ENCODE results near the gene IQCE. TPM values are rescaled to one million over a fixed set of nuclear protein-coding genes. Genes with fewer than 3 reads are reported as not detected.
A peak's percentile ranks its signal among the peaks of the same experiment; 100 is the strongest.

Gene IQCE
- total RNA-seq, 1 experiment from 2014 or later = 44.8 TPM

DNA sequence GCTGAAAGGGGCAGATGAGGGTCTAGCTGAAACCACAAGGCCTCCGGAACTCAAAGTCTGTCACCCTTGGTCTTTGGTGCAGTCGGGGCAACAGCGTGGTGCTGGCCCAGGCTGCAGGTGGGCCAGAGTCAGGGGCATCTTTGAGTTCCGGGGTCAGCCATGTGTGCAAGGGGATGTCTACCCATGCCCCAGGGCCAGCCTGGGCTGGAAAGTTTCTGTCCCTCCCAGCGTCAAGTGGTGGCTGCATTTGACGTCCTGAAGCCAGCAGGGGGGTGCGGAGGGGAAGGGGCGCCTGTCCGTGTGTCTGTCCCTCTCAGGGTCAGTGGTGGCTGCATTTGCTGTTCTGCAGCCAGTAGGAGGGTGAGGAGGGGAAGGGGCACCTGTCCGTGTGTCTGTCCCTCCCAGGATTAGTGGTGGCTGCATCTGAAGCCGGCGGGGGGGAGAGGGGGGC, 4.1 kb upstream of the IQCE start:
- no peaks in the 10 kb centered on the region for H3K9me3 ChIP-seq (ENCODE audit: control insufficient read depth, insufficient read depth, low read depth, low read length)
- ATAC-seq (no peak), DNase-seq (ENCODE audit: low read depth, low spot score) (no peak)
- H3K27me3 ChIP-seq (ENCODE audit: control insufficient read depth, insufficient read depth, low read length) = no peaks in the 10 kb centered on the region
- CTCF ChIA-PET = no interaction called here
- no peak for TF ChIP-seq SIN3A (IDR thresholded peaks at IDR 0.05; ENCODE audit: borderline replicate concordance, insufficient read depth, low read depth, low read length)
- TF ChIP-seq, protein P1, sequence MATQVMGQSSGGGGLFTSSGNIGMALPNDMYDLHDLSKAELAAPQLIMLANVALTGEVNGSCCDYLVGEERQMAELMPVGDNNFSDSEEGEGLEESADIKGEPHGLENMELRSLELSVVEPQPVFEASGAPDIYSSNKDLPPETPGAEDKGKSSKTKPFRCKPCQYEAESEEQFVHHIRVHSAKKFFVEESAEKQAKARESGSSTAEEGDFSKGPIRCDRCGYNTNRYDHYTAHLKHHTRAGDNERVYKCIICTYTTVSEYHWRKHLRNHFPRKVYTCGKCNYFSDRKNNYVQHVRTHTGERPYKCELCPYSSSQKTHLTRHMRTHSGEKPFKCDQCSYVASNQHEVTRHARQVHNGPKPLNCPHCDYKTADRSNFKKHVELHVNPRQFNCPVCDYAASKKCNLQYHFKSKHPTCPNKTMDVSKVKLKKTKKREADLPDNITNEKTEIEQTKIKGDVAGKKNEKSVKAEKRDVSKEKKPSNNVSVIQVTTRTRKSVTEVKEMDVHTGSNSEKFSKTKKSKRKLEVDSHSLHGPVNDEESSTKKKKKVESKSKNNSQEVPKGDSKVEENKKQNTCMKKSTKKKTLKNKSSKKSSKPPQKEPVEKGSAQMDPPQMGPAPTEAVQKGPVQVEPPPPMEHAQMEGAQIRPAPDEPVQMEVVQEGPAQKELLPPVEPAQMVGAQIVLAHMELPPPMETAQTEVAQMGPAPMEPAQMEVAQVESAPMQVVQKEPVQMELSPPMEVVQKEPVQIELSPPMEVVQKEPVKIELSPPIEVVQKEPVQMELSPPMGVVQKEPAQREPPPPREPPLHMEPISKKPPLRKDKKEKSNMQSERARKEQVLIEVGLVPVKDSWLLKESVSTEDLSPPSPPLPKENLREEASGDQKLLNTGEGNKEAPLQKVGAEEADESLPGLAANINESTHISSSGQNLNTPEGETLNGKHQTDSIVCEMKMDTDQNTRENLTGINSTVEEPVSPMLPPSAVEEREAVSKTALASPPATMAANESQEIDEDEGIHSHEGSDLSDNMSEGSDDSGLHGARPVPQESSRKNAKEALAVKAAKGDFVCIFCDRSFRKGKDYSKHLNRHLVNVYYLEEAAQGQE (IDR thresholded peaks at IDR 0.05; ENCODE audit: insufficient read depth in 1 of 2, low read depth in 2 of 2, low read length in 1 of 2) = no peak
- TF ChIP-seq, protein P2, sequence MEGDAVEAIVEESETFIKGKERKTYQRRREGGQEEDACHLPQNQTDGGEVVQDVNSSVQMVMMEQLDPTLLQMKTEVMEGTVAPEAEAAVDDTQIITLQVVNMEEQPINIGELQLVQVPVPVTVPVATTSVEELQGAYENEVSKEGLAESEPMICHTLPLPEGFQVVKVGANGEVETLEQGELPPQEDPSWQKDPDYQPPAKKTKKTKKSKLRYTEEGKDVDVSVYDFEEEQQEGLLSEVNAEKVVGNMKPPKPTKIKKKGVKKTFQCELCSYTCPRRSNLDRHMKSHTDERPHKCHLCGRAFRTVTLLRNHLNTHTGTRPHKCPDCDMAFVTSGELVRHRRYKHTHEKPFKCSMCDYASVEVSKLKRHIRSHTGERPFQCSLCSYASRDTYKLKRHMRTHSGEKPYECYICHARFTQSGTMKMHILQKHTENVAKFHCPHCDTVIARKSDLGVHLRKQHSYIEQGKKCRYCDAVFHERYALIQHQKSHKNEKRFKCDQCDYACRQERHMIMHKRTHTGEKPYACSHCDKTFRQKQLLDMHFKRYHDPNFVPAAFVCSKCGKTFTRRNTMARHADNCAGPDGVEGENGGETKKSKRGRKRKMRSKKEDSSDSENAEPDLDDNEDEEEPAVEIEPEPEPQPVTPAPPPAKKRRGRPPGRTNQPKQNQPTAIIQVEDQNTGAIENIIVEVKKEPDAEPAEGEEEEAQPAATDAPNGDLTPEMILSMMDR (IDR thresholded peaks at IDR 0.05) = no peak
- TF ChIP-seq TCF7L2 (IDR thresholded peaks at IDR 0.05; ENCODE audit: low read depth, low read length) = no peak
- TF ChIP-seq POLR2AphosphoS5 (IDR thresholded peaks at IDR 0.05; ENCODE audit: low read depth, low read length) = no peak
- peak overlapping the region; percentile 96 for H3K27ac ChIP-seq (ENCODE audit: low read length)
- BruUV-seq (replicated peaks) = no TSS peak
- in situ Hi-C loops (cut with HindIII; ENCODE audit: low pct_unique_long_range_greater_than_20kb, low sequenced_read_pairs) = no loop called here
- peak overlapping the region; percentile 61 to 75 for H3K4me3 ChIP-seq (ENCODE audit: low read depth in 2 of 2, low read length in 2 of 2)
- H3K36me3 ChIP-seq (ENCODE audit: control insufficient read depth, insufficient read depth, low read length) = peaks cover 10% of the 10 kb centered on the region
- intact Hi-C loops (cut with micrococcal nuclease; ENCODE audit: unreplicated experiment) = no loop called here
- H3K4me1 ChIP-seq (ENCODE audit: control insufficient read depth, insufficient read depth, low read length) = peaks cover 13% of the 10 kb centered on the region
- POLR2A ChIA-PET = no interaction called here

DNA sequence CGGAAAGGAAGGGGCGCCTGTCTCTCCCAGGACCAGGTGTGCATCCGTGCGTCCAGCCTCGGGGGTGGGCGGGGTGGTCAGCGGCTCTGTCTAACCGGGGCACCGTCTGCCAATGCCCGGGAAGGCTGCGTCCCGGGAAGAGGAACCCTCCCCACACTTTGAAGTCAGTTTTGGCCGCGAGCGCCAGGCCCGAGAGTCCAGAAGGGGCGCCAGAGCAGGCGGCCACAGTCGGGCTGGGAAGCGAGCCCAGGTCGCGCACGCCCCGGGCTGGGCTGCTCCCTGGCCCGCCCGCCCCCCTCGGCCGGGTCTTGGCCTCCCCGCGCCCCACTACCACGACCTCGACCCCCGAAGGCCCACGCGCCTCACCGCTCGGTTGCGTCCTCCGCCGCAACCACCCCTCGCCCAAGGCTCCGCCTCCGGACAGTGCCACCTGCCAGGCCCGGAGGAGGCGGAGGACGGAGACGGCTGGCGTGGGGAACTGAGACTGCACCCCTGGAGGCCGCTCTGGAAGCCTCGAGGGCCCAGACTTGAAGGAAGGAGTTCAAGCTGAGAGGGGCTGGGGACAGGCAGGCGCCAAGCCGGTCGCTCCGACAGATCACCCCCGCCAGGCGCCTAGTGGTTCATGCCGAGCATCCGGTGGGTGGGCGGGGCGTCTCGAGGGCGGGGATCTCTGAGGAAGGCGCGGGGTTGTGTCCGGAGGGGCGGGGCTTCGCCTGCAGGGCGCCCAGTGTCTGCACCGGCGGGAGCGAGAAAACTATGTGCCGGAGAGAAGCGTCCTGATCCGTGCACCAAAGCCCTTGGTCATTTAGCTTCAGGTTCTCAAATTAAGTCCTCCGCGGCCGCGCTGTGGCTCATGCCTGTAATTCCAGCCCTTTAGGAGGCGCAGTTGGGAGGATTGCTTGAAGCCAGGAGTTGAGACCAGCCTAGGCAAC, 3.4 kb upstream of the IQCE start, which contains the start of gene BRAT1:
TSS of gene BRAT1 (minus strand) at position 404 of the 932 bp plus-strand sequence. CDS start 1,093 bp downstream, outside the sequence.
- Histone ChIP-seq H3K36me3 (ENCODE audit: control insufficient read depth, insufficient read depth, low read length) (peaks cover 10% of the 10 kb centered on the region), H3K4me3 (ENCODE audit: low read depth in 2 of 2, low read length in 2 of 2) (peak within 1 kb of the TSS; percentile 61 to 75), H3K27ac (ENCODE audit: low read length) (peak within 1 kb of the TSS; percentile 96), H3K27me3 (ENCODE audit: control insufficient read depth, insufficient read depth, low read length) (no peaks in the 10 kb centered on the region), H3K4me1 (ENCODE audit: control insufficient read depth, insufficient read depth, low read length) (peaks cover 16% of the 10 kb centered on the region), H3K9me3 (ENCODE audit: control insufficient read depth, insufficient read depth, low read depth, low read length) (no peaks in the 10 kb centered on the region)
- intact Hi-C loops (cut with micrococcal nuclease; ENCODE audit: unreplicated experiment) = no loop called here
- in situ Hi-C loops (cut with HindIII; ENCODE audit: low pct_unique_long_range_greater_than_20kb, low sequenced_read_pairs) = no loop called here
- peak; percentile 39; the same call in 1 of the 2 replicates for TF ChIP-seq TCF7L2 (IDR thresholded peaks at IDR 0.05; ENCODE audit: low read depth, low read length)
- 0 out of 2 replicates have a peak, but pooled peaks have one; percentile 14 for TF ChIP-seq SIN3A (IDR thresholded peaks at IDR 0.05; ENCODE audit: borderline replicate concordance, insufficient read depth, low read depth, low read length)
- peak; percentile 78 for TF ChIP-seq POLR2AphosphoS5 (IDR thresholded peaks at IDR 0.05; ENCODE audit: low read depth, low read length)
- TF ChIP-seq, protein P2 (IDR thresholded peaks at IDR 0.05) = 0 out of 2 replicates have a peak, but pooled peaks have one; percentile 29
- TF ChIP-seq, protein P1 (IDR thresholded peaks at IDR 0.05; ENCODE audit: insufficient read depth in 1 of 2, low read depth in 2 of 2, low read length in 1 of 2) = no peak
- ATAC-seq (peak; percentile 87), DNase-seq (ENCODE audit: low read depth, low spot score) (peak; percentile 72)
- ChIA-PET POLR2A (interaction anchor here (0.7 kb wide), 1 partner anchor 35 kb away, joined by 8 read pairs; no protein-coding TSS in a partner anchor), CTCF (interaction anchor here (0.7 kb wide), 1 partner anchor 10 kb away, joined by 15 read pairs; no protein-coding TSS in a partner anchor)
- BruUV-seq (replicated peaks) = no TSS peak
